ENCODE data around the gene PLCL1.

Gene PLCL1

DNA sequence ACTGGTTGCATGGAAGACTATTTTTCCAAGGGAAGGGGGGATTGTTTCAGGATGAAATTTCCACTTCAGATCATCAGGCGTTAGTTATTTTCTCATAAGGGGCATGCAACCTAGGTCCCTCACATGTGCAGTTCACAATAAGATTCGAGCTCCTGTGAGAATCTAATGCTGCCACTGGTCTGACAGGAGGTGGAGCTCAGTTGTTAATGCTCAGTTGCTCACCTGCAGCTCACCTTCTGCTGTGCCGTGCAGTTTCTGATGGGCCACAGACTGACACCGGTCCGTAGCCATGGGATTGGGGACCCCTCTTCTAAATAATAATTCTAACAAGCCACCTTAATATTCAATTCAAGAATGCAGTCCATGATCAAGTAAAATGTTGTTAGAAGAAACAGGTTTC lies 34.9 kb downstream of the PLCL1 start:
- no peak overlapping the region for H3K4me3 ChIP-seq (ENCODE audit: low read depth, low read length)
- DNase-seq (ENCODE audit: low read depth), result no peak
- TF ChIP-seq, protein P1, sequence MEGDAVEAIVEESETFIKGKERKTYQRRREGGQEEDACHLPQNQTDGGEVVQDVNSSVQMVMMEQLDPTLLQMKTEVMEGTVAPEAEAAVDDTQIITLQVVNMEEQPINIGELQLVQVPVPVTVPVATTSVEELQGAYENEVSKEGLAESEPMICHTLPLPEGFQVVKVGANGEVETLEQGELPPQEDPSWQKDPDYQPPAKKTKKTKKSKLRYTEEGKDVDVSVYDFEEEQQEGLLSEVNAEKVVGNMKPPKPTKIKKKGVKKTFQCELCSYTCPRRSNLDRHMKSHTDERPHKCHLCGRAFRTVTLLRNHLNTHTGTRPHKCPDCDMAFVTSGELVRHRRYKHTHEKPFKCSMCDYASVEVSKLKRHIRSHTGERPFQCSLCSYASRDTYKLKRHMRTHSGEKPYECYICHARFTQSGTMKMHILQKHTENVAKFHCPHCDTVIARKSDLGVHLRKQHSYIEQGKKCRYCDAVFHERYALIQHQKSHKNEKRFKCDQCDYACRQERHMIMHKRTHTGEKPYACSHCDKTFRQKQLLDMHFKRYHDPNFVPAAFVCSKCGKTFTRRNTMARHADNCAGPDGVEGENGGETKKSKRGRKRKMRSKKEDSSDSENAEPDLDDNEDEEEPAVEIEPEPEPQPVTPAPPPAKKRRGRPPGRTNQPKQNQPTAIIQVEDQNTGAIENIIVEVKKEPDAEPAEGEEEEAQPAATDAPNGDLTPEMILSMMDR (IDR thresholded peaks at IDR 0.05; ENCODE audit: control insufficient read depth, extremely low read depth, insufficient read depth), result no peak

DNA sequence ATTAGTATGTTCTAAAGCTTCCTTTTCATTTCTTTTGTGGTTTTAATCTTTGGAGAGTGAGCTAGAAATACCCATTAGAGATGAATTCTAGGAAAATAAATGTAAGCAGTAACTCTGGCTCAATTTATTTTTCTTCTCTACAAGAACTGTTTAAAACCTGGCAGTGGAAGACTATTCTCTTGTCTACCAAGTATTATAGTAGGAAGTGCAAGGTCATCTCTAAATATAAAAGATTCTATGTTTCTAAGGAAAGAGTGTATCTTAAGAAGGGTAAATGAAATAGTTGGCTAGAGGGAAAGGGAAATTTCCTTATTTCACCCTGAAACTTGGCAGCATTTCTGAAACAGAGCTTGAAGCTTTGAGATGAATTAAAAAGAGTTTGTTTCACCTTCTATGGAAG lies 35.5 kb downstream of the PLCL1 start:
- TF ChIP-seq, protein P1 (IDR thresholded peaks at IDR 0.05; ENCODE audit: control insufficient read depth, extremely low read depth, insufficient read depth), result no peak
- no peak overlapping the region for H3K4me3 ChIP-seq (ENCODE audit: low read depth, low read length)
- DNase-seq (ENCODE audit: low read depth), result no peak

DNA sequence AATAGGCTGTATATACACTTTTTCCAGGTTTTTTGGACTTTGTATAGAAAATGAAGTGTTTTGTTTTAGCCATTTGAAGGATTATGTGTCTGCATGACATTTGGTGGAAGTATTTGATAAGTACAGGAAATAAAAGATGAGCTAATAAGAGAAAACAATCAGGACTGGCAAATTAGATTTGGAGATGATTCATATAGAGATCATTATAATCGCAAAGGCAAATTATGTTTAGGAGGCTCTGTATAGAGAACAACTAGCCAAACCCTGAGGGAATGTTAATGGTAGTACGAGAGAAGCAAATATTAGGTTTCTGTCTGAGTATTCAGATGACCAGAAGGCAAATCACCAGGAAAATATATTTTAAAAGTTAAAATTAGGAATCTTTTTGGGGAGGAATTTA lies 41.7 kb downstream of the PLCL1 start:
- no peak overlapping the region for H3K4me3 ChIP-seq (ENCODE audit: low read depth, low read length)
- TF ChIP-seq, protein P1 (IDR thresholded peaks at IDR 0.05; ENCODE audit: control insufficient read depth, extremely low read depth, insufficient read depth), result no peak
- no peak for DNase-seq (ENCODE audit: low read depth)

DNA sequence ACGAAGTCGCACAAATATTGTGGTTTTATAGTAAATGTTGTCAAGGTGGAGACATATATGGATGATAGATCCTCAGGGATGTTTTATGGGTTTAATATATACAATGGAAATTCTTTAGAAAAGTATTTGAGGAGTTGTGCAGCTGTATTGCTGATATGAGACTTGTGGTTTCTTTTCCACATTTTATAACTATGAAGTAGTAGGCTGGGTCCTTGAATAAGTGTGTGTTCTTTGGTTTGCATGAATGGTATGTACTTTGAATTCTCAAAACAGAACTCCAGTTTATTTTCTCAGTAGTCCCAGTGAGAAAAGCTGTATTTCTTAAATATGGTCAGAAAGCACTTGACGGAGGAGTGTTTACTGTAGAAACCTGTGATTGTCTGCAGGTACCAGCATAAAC lies 42.4 kb downstream of the PLCL1 start:
- H3K4me3 ChIP-seq (ENCODE audit: low read depth, low read length), result no peak overlapping the region
- DNase-seq (ENCODE audit: low read depth), result no peak
- TF ChIP-seq, protein P1 (IDR thresholded peaks at IDR 0.05; ENCODE audit: control insufficient read depth, extremely low read depth, insufficient read depth), result no peak

DNA sequence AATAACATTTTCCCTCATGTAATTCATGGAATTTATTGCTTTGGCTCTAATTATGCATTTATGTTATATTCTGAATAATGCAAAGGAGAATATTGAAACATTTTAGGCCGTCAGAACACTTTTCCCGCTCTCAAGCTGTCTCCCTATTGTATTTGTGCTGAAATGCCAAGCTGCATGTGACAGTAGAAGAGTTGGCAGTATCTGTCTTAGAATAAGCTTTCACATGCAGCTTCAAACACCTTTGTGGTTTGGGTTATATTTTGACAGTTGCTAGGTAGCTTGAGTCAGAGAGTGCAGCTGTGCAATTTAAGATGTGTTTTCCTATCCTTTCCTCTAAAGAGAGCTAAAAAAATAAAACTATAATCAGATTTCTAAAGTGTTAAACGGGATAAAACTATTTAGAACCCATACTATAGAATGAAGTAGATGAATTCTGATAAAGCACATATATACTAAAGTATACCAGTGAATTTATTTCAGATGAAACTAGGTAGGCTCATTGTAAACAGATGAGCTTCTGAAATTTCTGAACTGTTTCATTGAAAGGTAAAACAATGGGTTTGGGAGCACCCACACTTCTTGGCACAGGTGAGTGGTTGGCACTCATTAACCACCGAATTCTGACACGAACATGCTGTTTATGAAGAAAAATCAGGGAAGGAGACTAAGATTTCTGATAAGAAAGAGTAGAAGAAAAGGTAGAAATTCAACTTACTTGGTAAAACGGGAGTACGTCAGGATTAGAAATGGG lies 43.4 kb downstream of the PLCL1 start:
- no peak for DNase-seq (ENCODE audit: low read depth)
- no peak overlapping the region for H3K4me3 ChIP-seq (ENCODE audit: low read depth, low read length)
- TF ChIP-seq, protein P1 (IDR thresholded peaks at IDR 0.05; ENCODE audit: control insufficient read depth, extremely low read depth, insufficient read depth), result no peak

DNA sequence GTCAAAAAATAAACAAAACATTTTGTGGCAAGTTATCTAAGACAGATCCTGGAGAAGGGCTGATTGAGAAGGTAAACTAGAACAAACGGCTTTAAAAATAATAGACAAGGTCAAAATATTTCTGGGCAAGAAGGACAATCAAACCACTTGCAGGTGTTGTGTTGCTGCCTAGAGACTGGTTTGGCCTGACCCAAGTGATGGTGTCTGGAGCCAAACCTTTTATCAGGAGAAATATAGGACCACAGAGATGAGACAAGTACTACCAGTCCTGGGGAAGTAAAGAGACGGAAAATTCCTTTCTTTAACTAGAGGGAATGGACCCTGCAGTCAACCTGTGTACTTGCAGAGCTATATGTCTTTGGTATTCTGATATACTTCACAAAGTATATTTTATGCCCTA lies 44.2 kb downstream of the PLCL1 start:
- no peak overlapping the region for H3K4me3 ChIP-seq (ENCODE audit: low read depth, low read length)
- DNase-seq (ENCODE audit: low read depth), result no peak
- TF ChIP-seq, protein P1 (IDR thresholded peaks at IDR 0.05; ENCODE audit: control insufficient read depth, extremely low read depth, insufficient read depth), result no peak

DNA sequence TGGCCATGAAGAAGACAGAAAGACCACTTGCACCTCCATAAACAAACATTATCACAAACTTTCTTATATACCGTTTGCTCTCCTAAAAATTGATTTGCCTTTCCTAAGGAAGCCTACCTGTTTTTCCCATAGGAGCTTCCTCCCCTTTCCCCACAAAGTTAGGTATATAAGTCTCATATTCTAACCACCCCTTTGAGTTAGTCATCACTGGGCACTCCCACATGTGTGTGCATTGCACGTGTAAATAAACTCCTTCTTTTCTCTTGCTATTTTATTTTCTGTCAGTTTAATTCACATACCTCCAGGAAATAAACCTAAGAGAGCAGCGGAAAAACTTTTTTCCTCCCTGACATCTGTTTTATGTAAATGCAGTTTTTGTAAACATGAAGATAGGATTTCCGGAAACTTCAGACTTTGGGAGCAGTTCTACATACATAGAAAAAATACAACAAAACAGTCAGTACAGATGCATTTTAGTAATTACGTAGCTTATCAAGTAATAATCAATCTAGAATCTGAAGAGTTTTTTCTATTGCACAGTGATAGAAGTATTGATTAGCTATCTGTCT lies 46.6 kb downstream of the PLCL1 start:
- TF ChIP-seq, protein P1 (IDR thresholded peaks at IDR 0.05; ENCODE audit: control insufficient read depth, extremely low read depth, insufficient read depth), result no peak
- no peak for DNase-seq (ENCODE audit: low read depth)
- H3K4me3 ChIP-seq (ENCODE audit: low read depth, low read length), result no peak overlapping the region
